CD4-positive, alpha-beta T cell treated with Interleukin-6 at 100 ng/mL for 8 hours (primary cell): ENCODE data around the gene LILRA6.
A peak's percentile ranks its signal among the peaks of the same experiment; 100 is the strongest.
"Not testable (repeated sequence)": the region's sequence is repeated elsewhere in the genome, so short reads cannot be mapped to it uniquely, and the experiment has no call there.

Source experiments
- DNase-seq: peaks from one replicate; pipeline ENCODE4 v3.0.0-alpha.2; 2020; ENCODE audit warnings: mixed read lengths, low spot score

The LILRA6 gene

DNA sequence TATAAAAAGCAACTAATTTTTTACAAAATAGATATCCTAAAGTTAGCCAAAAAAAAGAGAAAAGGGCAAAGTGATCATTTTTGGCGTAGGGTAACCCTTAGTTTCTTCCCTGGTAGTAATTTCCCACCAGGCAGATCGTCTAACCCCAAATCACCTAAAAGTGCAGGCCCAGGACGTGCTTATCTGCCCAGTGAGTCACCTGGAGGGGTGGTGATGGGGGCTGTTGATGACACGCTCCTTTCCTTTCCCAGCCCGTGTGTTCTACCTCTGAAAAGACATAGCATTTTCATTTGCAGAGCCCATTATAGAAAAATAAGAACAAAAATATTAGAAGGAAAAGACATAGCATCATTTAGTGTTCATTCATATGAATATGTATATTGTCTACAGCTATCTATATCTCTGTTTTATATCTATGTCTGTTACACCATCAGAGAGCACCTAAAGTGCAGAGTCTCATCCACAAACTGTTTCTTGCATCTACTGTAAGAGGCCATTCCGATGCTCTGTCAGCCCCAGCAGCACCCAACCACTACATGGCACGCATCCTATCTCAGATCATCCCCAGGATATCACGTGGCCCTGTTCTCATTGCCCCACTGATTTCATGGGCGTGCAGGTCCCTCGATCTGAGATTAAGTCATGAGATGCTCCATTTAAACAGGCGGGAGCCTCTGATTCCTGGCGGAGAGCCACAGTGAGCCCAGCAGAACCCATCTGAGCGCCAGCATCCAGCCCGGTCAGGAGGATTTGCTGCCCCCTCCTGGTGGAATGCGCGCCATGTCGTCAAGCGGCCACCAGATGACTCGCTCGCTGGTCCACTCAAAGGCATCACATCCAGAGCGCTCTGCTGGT is 11.3 kb downstream of the LILRA6 start:
- peak; percentile 77 for DNase-seq

- DNase-seq: no peak
These were observed 12.6 kb downstream of the LILRA6 start for GRCh38 chr19:54230031-54230430.

- no peak for DNase-seq
These were observed 13.4 kb downstream of the LILRA6 start for GRCh38 chr19:54229146-54229545.

DNA sequence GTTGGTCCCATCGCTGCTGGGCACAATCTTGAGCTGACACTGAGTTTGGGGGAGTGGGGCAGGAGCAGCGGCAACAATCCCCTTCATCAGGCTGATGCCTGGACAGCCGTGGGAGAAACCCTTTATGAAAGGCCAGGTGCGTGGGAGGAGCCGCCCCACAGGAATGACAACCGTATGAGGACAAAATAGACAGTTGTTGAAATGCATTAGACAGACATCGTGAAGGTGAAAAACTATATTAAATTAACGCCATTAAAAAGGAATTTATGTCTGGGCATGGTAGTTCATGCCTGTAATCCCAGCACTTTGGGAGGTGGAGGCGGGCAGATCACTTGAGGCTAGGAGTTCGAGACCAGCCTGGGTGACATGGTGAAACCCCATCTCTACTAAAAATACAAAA is 18.0 kb downstream of the LILRA6 start:
- not testable (repeated sequence) for DNase-seq

- DNase-seq: not testable (repeated sequence)
These were observed 18.7 kb downstream of the LILRA6 start for GRCh38 chr19:54223937-54224281.

DNA sequence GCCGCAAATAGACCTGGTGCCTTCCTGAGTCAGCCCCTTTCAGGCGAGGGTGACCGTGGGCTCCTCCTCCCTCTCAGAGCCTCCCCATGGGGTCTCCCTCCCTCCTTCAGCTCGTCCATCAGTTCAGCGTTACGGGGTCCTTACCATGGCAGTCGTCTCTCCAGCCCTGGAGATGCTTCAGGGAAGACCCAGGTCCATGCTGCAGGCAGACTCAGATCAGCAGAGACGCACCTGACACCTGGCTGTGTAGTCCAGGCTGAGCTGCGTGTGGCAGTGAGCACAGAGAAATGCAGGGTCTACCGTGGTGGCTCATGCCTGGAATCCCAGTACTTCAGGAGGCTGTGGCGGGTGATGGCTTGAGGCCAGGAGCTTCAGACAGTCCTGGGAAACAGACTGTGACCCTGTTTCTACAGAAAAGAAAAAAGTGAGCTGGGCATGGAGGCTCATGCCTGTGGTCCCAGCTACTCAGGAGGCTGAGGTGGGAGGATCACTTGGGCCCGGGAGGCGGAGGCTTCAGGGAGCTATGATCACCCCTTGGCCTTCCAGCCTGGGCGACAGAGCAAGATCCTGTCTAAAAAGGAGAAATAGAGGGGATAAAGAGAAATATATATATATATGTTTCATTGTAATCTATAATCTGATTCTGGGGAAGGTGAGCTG is 19.2 kb downstream of the LILRA6 start:
- DNase-seq: not testable (repeated sequence)

- DNase-seq: not testable (repeated sequence)
These were observed 19.9 kb downstream of the LILRA6 start, which contains the start of gene LILRB3 for GRCh38 chr19:54222474-54223276. TSS of gene LILRB3 (minus strand) at chr19:54223007. CDS start at chr19:54222976, 31 bp downstream.

GRCh38 chr19:54221947-54222346 is 20.6 kb downstream of the LILRA6 start:
- not testable (repeated sequence) for DNase-seq

DNA sequence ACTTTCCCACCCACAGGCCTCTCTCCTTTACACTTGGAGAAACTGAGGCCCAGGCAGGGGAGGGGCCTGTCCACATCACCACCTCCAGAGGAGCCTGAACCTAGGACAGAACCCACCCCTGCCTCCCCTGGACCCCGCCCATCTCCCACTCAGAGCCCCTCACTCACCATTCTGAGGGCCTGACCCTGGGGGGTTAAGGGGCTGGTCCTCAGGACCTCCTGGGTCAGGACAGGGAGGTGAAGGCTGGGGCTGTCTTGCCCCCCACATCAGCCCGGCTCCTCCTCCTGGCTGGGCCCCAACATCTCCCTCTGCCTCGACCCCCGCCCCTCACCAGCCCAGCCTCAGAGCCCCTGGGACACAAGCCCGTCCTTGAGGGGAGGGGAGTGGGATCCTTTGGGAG is 22.9 kb downstream of the LILRA6 start:
- DNase-seq: not testable (repeated sequence)

- DNase-seq: no peak
These were observed 23.5 kb downstream of the LILRA6 start for GRCh38 chr19:54218960-54219661.

DNA sequence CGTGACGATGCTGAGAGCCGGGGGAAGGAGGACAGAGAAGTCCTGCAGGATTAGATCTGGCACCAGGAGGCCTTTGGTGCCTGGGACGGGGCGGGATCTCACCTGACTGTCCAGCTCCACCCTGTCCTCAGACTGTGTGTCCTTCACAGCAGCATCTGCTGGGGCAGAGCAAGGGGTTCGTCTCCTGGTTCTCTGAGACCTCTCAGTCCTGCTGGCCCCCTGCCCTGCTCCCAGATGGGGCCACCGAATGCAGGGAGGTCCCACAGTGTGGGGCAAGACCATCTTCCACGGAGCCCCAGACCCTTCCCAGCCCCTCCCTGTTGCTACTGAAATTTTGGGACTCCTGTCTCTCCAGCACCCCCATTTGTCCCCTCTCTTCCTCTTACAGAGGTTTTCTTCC is 24.3 kb downstream of the LILRA6 start:
- no peak for DNase-seq

DNA sequence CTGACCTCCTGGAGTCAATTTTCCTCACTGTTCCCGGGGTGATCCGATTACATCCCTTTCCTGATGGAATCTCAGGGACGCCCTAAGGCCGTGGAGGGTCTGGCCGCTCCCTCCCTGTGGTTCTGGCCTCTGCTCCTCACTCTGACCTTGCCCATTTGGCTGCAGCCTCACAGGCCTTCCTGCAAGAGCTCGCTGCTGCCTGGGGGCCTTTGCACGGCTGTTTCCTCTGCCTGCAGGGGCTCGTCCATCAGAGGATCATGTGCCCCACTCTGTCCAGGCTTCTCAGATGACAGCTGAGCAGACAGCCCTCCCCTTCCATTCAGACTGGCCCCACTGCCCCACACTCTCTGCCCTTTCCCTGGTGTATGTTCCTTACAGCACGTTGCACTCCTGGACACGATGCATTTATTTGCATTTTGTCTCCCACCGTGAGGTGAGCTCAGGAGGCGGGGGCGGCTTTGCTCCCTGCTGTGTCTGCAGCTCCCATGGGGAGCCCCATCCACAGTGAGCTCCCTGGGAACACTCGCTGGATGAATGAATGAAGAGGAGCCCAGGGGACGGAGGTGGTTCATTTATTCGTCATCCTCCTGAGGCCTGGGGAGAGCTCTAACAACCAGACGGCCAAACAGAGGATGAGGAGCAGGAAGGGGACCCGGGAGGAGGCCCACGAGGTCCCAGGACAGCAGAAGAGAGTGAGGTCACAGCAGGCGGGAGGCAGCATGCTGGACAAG is 24.9 kb downstream of the LILRA6 start:
- DNase-seq: not testable (repeated sequence)

- DNase-seq: no peak
These were observed 25.7 kb downstream of the LILRA6 start for GRCh38 chr19:54216869-54217268.

- DNase-seq: not testable (repeated sequence)
These were observed 27.9 kb downstream of the LILRA6 start for GRCh38 chr19:54214734-54215133.

DNA sequence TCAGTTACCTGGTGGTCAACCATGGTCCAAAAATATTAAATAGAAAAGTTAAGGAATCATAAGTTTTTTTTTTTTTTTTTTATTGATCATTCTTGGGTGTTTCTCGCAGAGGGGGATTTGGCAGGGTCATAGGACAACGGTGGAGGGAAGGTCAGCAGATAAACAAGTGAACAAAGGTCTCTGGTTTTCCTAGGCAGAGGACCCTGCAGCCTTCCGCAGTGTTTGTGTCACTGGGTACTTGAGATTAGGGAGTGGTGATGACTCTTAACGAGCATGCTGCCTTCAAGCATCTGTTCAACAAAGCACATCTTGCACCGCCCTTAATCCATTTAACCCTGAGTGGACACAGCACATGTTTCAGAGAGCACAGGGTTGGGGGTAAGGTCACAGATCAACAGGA is 28.4 kb downstream of the LILRA6 start:
- not testable (repeated sequence) for DNase-seq

DNA sequence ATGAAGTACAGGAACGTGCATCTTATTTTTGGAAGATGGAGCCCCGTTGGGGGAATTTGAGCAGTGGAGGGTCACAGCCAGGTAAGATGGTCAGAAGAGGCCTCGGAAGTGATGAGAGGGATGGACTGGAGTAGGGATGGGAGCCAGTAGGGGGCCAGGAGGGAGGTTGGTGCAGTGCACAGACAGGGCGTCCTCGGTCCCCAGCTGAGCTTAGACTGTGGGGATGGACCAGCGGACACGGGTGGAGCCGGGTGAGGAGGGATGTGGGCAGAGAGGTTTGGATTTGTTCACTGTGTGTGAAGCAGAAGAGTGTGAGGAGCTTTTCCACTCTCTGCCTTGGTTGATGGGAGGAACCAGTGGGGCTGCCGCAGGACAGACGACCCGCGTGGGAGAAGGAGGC is 31.4 kb downstream of the LILRA6 start:
- DNase-seq: no peak

- DNase-seq: no peak
These were observed 32.6 kb downstream of the LILRA6 start for GRCh38 chr19:54209811-54210494.

- DNase-seq: no peak
These were observed 33.4 kb downstream of the LILRA6 start for GRCh38 chr19:54209058-54209810.

GRCh38 chr19:54208784-54209057 is 33.9 kb downstream of the LILRA6 start:
- no peak for DNase-seq
